ENCODE results near the gene ARHGAP45.
"Not testable (repeated sequence)": the region's sequence is repeated elsewhere in the genome, so short reads cannot be mapped to it uniquely, and the experiment has no call there.

The ARHGAP45 gene

GRCh38 chr19:1117654-1118053, 50.7 kb downstream of the ARHGAP45 start:
- DNase-seq, result no peak

GRCh38 chr19:1118999-1119398, 52.0 kb downstream of the ARHGAP45 start:
- DNase-seq, result no peak

- DNase-seq, result no peak
These were observed 52.7 kb downstream of the ARHGAP45 start for GRCh38 chr19:1119475-1120217.

- no peak for DNase-seq
These were observed 54.4 kb downstream of the ARHGAP45 start for GRCh38 chr19:1121395-1121794.

- no peak for DNase-seq
These were observed 55.3 kb downstream of the ARHGAP45 start for GRCh38 chr19:1122021-1122971.

GRCh38 chr19:1122972-1123363, 56.0 kb downstream of the ARHGAP45 start:
- DNase-seq, result no peak

- no peak for DNase-seq
These were observed 56.4 kb downstream of the ARHGAP45 start for GRCh38 chr19:1123381-1123780.

GRCh38 chr19:1123885-1124677, 57.1 kb downstream of the ARHGAP45 start:
- no peak for DNase-seq

GRCh38 chr19:1125601-1126467, 58.9 kb downstream of the ARHGAP45 start:
- no peak for DNase-seq

- no peak for DNase-seq
These were observed 60.2 kb downstream of the ARHGAP45 start for GRCh38 chr19:1126984-1127760.

- no peak for DNase-seq
These were observed 61.1 kb downstream of the ARHGAP45 start for GRCh38 chr19:1128106-1128505.

GRCh38 chr19:1129084-1129483, 62.1 kb downstream of the ARHGAP45 start:
- DNase-seq, result not testable (repeated sequence)

GRCh38 chr19:1129535-1129934, 62.6 kb downstream of the ARHGAP45 start:
- DNase-seq, result no peak

GRCh38 chr19:1130771-1131717, 64.1 kb downstream of the ARHGAP45 start:
- peak; percentile 56 to 71 for DNase-seq

GRCh38 chr19:1131718-1132551, 65.0 kb downstream of the ARHGAP45 start:
- DNase-seq, result peak; percentile 92 to 95

- DNase-seq, result no peak
These were observed 65.8 kb downstream of the ARHGAP45 start for GRCh38 chr19:1132552-1133383.

GRCh38 chr19:1133471-1133929, 66.5 kb downstream of the ARHGAP45 start:
- DNase-seq, result peak; percentile 78 to 85

GRCh38 chr19:1134431-1134830, 67.5 kb downstream of the ARHGAP45 start:
- DNase-seq, result no peak
